Gastrocnemius medialis (tissue), 4 donors: ENCODE measurements around the gene SLC7A8. TPM values are rescaled to one million over a fixed set of nuclear protein-coding genes. Genes with fewer than 3 reads are reported as not detected.
A peak's percentile ranks its signal among the peaks of the same experiment; 100 is the strongest.

ENCODE experiments used
- ATAC-seq, 2 donors: fragments of 150-250 bp; one replicate each; pipeline ENCODE4 v1.9.1; 2016
- DNase-seq, 2 donors: peaks; one replicate each; pipeline ENCODE4 v3.0.0-alpha.2; 2019
- H3K27ac ChIP-seq, 4 donors: fragments of 200-600 bp; sonication (generic); 1 replicate in 1 of 4; 2 replicates in 3 of 4; pipeline ENCODE4 v1.5.1; 2016 to 2018; ENCODE audit warnings: mild to moderate bottlenecking in 2 of 4, moderate library complexity in 1 of 4
- H3K27me3 ChIP-seq, 3 donors: fragments of 200-600 bp; sonication (generic) in 2 of 3; 1 replicate in 1 of 3; 2 replicates in 2 of 3; pipeline versions ENCODE4 v1.5.1 to v1.6.0; 2016 to 2019; ENCODE audit warnings: mild to moderate bottlenecking in 1 of 3, moderate library complexity in 1 of 3
- H3K36me3 ChIP-seq, 2 donors: fragments of 200-600 bp; sonication (generic) in 1 of 2; one replicate each; pipeline ENCODE4 v1.5.1; 2017 to 2018
- H3K4me1 ChIP-seq, 2 donors: fragments of 200-600 bp; sonication (generic) in 1 of 2; one replicate each; pipeline ENCODE4 v1.5.1; 2016 to 2017; ENCODE audit warnings: mild to moderate bottlenecking in 2 of 2
- H3K4me3 ChIP-seq, 4 donors: fragments of 200-600 bp; sonication (generic) in 3 of 4; 1 replicate in 1 of 4; 2 replicates in 3 of 4; pipeline ENCODE4 v1.5.1; 2016 to 2019; ENCODE audit warnings: mild to moderate bottlenecking in 2 of 4
- H3K9me3 ChIP-seq, 3 donors: fragments of 200-600 bp; sonication (generic) in 2 of 3; 1 replicate in 1 of 3; 2 replicates in 2 of 3; pipeline ENCODE4 v1.5.1; 2016 to 2019
- CTCF ChIP-seq, 5 experiments: fragments of 450-650 bp in 3 of 5; fragments of 200-600 bp in 2 of 5; sonication (generic) in 2 of 5; IDR thresholded peaks in 4 of 5; conservative IDR thresholded peaks in 1 of 5; 1 replicate in 4 of 5; 2 replicates in 1 of 5; pipeline ENCODE4 v1.5.1; 2016 to 2019; ENCODE audit warnings: antibody characterized with exemption in 5 of 5, mild to moderate bottlenecking in 3 of 5, moderate library complexity in 3 of 5
- POLR2A ChIP-seq, 2 donors: fragments of 450-650 bp; IDR thresholded peaks; one replicate each; pipeline ENCODE4 v1.6.1; 2017; ENCODE audit warnings: antibody characterized with exemption in 2 of 2, mild to moderate bottlenecking in 2 of 2, moderate library complexity in 2 of 2
- in situ Hi-C, 4 donors: fragments of 200-750 bp; cut with MboI; loops; one replicate each; pipeline versions ENCODE4 v1.15.0 to v1.8.0; 2017; ENCODE audit warnings: low sequenced_read_pairs in 4 of 4
- intact Hi-C: fragments of 100-400 bp; cut with DNase I; formaldehyde crosslinking; loops from one replicate; pipeline ENCODE4 v1.15.1; 2023; ENCODE audit warnings: low total_unique reads
- total RNA-seq, 4 donors: library from RNA; depleted of rRNA; stranded (reverse); fragments of >200 nt; gene quantifications; one replicate each; pipeline versions ENCODE4 v1.1.0 to v1.2.3, GENCODE V29; 2016

Gene SLC7A8
- total RNA-seq, 4 donors from 2014 or later = 34.5 to 199 (median 63.7) TPM

GRCh38 chr14:23139874-23140273 lies 43.6 kb downstream of the SLC7A8 start:
- peaks cover 0 to 57% of the 10 kb centered on the region in 2 donors for H3K36me3 ChIP-seq
- peak overlapping the region; percentile 36 to 97 (median 96) for H3K27ac ChIP-seq
- TF ChIP-seq POLR2A (IDR thresholded peaks at IDR 0.05) (no peak), CTCF (IDR thresholded peaks at IDR 0.05 in 4 of 5, conservative IDR thresholded peaks at IDR 0.05 in 1 of 5) (no peak)
- DNase-seq = no peak
- no peaks in the 10 kb centered on the region for H3K27me3 ChIP-seq
- H3K9me3 ChIP-seq = no peaks in the 10 kb centered on the region
- H3K4me3 ChIP-seq = no peak overlapping the region
- intact Hi-C loops = no loop called here
- in situ Hi-C loops = no loop called here
- no peak for ATAC-seq
- peaks cover 29 to 31% of the 10 kb centered on the region in 2 donors for H3K4me1 ChIP-seq

- peaks cover 0 to 57% of the 10 kb centered on the region in 2 donors for H3K36me3 ChIP-seq
Observed at GRCh38 chr14:23137813-23138535, 45.5 kb downstream of the SLC7A8 start.

GRCh38 chr14:23137192-23137812 lies 46.2 kb downstream of the SLC7A8 start:
- peaks cover 6 to 8% of the 10 kb centered on the region in 2 donors for H3K4me1 ChIP-seq
- in situ Hi-C loops (no loop called here), intact Hi-C loops (no loop called here)
- peak overlapping the region in 2 of 4 donors; percentile 48 to 97 for H3K27ac ChIP-seq
- H3K9me3 ChIP-seq = no peaks in the 10 kb centered on the region
- DNase-seq (no peak), ATAC-seq (no peak)
- no peaks in the 10 kb centered on the region for H3K27me3 ChIP-seq
- peaks cover 0 to 60% of the 10 kb centered on the region in 2 donors for H3K36me3 ChIP-seq
- no peak overlapping the region for H3K4me3 ChIP-seq
- TF ChIP-seq POLR2A (IDR thresholded peaks at IDR 0.05) = no peak
- TF ChIP-seq CTCF (IDR thresholded peaks at IDR 0.05 in 4 of 5, conservative IDR thresholded peaks at IDR 0.05 in 1 of 5) = no peak

More at GRCh38 chr14:23137813-23138535, 45.5 kb downstream of the SLC7A8 start:
- no peak overlapping the region for H3K4me3 ChIP-seq
- H3K27ac ChIP-seq = peak overlapping the region; percentile 36 to 97 (median 46)
- TF ChIP-seq POLR2A (IDR thresholded peaks at IDR 0.05) (no peak), CTCF (IDR thresholded peaks at IDR 0.05 in 4 of 5, conservative IDR thresholded peaks at IDR 0.05 in 1 of 5) (no peak)
- intact Hi-C loops (no loop called here), in situ Hi-C loops (no loop called here)
- H3K9me3 ChIP-seq = no peaks in the 10 kb centered on the region
- H3K27me3 ChIP-seq = no peaks in the 10 kb centered on the region
- no peak for DNase-seq
- peaks cover 12 to 14% of the 10 kb centered on the region in 2 donors for H3K4me1 ChIP-seq
- no peak for ATAC-seq

- H3K27ac ChIP-seq = no peak overlapping the region
- peaks cover 0 to 65% of the 10 kb centered on the region in 2 donors for H3K36me3 ChIP-seq
Observed at GRCh38 chr14:23136566-23137133, 46.8 kb downstream of the SLC7A8 start.

More at GRCh38 chr14:23136566-23137133, 46.8 kb downstream of the SLC7A8 start:
- intact Hi-C loops (no loop called here), in situ Hi-C loops (no loop called here)
- no peaks in the 10 kb centered on the region for H3K27me3 ChIP-seq
- ATAC-seq (no peak), DNase-seq (no peak)
- H3K4me1 ChIP-seq = peaks cover under 1 to 1% of the 10 kb centered on the region in 2 donors
- H3K9me3 ChIP-seq = no peaks in the 10 kb centered on the region
- no peak for TF ChIP-seq POLR2A (IDR thresholded peaks at IDR 0.05)
- TF ChIP-seq CTCF (IDR thresholded peaks at IDR 0.05 in 4 of 5, conservative IDR thresholded peaks at IDR 0.05 in 1 of 5) = no peak
- no peak overlapping the region for H3K4me3 ChIP-seq
